GM12865 (cell line): Measurements from ENCODE around the gene ETFA.

ENCODE experiments used
- DNase-seq: peaks from one replicate; pipeline ENCODE4 v3.0.0; 2010; ENCODE audit warnings: low read depth
- H3K4me3 ChIP-seq: 2 replicates; pipeline ENCODE4 v1.5.1; 2011; ENCODE audit warnings: mild to moderate bottlenecking, low read depth, low read length, control low read depth
- CTCF ChIP-seq: IDR thresholded peaks from 2 replicates; pipeline ENCODE4 v1.5.1; 2011; ENCODE audit warnings: low read length, control low read depth, low read depth, inconsistent platforms; ENCODE audit not compliant: insufficient read depth; ENCODE audit errors: missing control alignments

The ETFA gene

GRCh38 chr15:76217029-76217881 lies 94.0 kb downstream of the ETFA start:
- DNase-seq, result no peak
- H3K4me3 ChIP-seq, result no peak overlapping the region
- TF ChIP-seq CTCF, result no peak

GRCh38 chr15:76215634-76216033 lies 95.6 kb downstream of the ETFA start:
- no peak for DNase-seq
- TF ChIP-seq CTCF, result no peak
- no peak overlapping the region for H3K4me3 ChIP-seq

GRCh38 chr15:76209942-76210341 lies 101.3 kb downstream of the ETFA start:
- no peak overlapping the region for H3K4me3 ChIP-seq
- TF ChIP-seq CTCF, result no peak
- no peak for DNase-seq

- no peak for DNase-seq
- TF ChIP-seq CTCF, result no peak
- no peak overlapping the region for H3K4me3 ChIP-seq
Measured at GRCh38 chr15:76209523-76209922, 101.7 kb downstream of the ETFA start.

GRCh38 chr15:76208786-76209424 lies 102.4 kb downstream of the ETFA start:
- no peak for DNase-seq
- TF ChIP-seq CTCF, result no peak
- H3K4me3 ChIP-seq, result no peak overlapping the region

GRCh38 chr15:76208084-76208785 lies 103.0 kb downstream of the ETFA start:
- DNase-seq, result no peak
- no peak for TF ChIP-seq CTCF
- no peak overlapping the region for H3K4me3 ChIP-seq
